Stomach smooth muscle (tissue), 2 donors: Measurements from ENCODE around the gene TRAF5.
"Not testable (repeated sequence)": the region's sequence is repeated elsewhere in the genome, so short reads cannot be mapped to it uniquely, and the experiment has no call there.

ENCODE experiments used
- H3K27ac ChIP-seq: one replicate; pipeline ENCODE4 v1.7.0; 2013; ENCODE audit warnings: mild to moderate bottlenecking, low read length, inconsistent platforms
- H3K27me3 ChIP-seq, 2 donors: one replicate each; pipeline ENCODE4 v1.7.0; 2013; ENCODE audit warnings: low read length in 2 of 2; ENCODE audit not compliant: insufficient read depth in 2 of 2, control insufficient read depth in 1 of 2
- H3K36me3 ChIP-seq, 2 donors: one replicate each; pipeline ENCODE4 v1.7.0; 2013; ENCODE audit warnings: low read length in 2 of 2; ENCODE audit not compliant: control insufficient read depth in 2 of 2, insufficient read depth in 2 of 2
- H3K4me1 ChIP-seq: one replicate; pipeline ENCODE4 v1.7.0; 2013; ENCODE audit warnings: low read length; ENCODE audit not compliant: control insufficient read depth, insufficient read depth
- H3K4me3 ChIP-seq, 2 donors: one replicate each; pipeline ENCODE4 v1.7.0; 2013; ENCODE audit warnings: low read length in 2 of 2
- H3K9ac ChIP-seq, 2 donors: one replicate each; pipeline ENCODE4 v1.7.0; 2013; ENCODE audit warnings: low read length in 2 of 2, mild to moderate bottlenecking in 1 of 2
- H3K9me3 ChIP-seq, 2 donors: one replicate each; pipeline ENCODE4 v1.7.0; 2013; ENCODE audit warnings: low read length in 2 of 2; ENCODE audit not compliant: control insufficient read depth in 2 of 2
- donor health status: healthy.
- donor health status: Pancreatic carcinoma.

TRAF5 gene

GRCh38 chr1:211309617-211310016 is 17.0 kb upstream of the TRAF5 start:
- Histone ChIP-seq H3K27me3 (no peaks in the 10 kb centered on the region), H3K4me1 (no peaks in the 10 kb centered on the region), H3K9me3 (no peaks in the 10 kb centered on the region), H3K4me3 (no peak overlapping the region), H3K27ac (no peak overlapping the region), H3K9ac (no peak overlapping the region), H3K36me3 (peaks cover 12 to 34% of the 10 kb centered on the region in 2 donors)

DNA sequence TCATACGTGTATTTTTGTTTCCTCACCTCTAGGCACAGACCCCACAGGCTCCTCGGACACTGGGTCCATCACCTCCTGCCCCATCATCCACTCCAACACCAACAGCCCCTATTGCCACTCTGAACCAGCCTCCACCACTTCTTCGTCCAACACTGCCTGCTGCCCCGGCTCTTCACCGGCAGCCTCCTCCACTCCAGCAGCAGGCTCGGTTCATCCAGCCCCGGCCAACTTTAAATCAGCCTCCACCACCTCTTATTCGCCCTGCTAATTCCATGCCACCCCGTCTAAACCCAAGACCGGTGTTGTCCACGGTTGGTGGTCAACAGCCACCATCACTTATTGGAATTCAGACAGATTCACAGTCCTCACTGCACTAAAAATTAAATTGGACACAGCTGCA is 13.2 kb upstream of the TRAF5 start:
- Histone ChIP-seq H3K9me3 (no peaks in the 10 kb centered on the region), H3K4me3 (no peak overlapping the region), H3K27me3 (no peaks in the 10 kb centered on the region), H3K4me1 (no peaks in the 10 kb centered on the region), H3K36me3 (peaks cover 12 to 46% of the 10 kb centered on the region in 2 donors), H3K27ac (no peak overlapping the region), H3K9ac (no peak overlapping the region)

DNA sequence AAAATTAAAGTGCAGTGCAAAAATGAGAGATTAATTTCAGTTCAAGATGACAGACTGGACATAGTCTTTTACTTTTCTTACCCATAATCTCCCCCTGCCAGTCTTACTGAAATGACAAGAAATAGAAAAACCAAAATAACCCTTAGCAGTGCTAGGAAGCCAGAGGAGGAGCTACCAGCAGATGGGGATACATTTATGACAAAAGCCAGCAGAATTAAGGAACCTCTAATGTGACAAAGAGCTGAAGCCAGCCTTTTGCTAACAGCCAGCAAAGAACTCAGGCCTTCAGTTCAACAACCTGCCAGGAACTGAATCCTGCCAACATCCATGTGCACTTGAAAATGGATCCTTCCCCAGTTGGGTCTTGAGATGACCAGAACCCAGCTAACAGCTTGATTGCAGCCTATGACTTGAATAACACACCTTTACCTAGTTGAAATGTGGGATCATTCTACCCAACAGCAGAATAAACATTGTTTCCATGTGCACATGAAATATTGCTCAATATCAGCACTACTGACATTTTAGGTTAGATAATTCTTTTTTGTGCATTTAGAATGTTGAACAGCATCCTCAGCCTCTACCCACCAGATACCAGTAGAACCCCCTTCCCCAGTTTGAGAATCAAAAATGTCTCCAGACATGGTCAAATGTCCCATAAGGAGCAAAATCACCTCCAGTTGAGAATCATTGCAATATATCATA is 7.9 kb upstream of the TRAF5 start:
- Histone ChIP-seq H3K27ac (no peak overlapping the region), H3K4me3 (no peak overlapping the region), H3K4me1 (no peaks in the 10 kb centered on the region), H3K9ac (no peak overlapping the region), H3K36me3 (peaks cover 6 to 18% of the 10 kb centered on the region in 2 donors), H3K27me3 (no peaks in the 10 kb centered on the region), H3K9me3 (no peaks in the 10 kb centered on the region)

GRCh38 chr1:211319892-211320291 is 6.7 kb upstream of the TRAF5 start:
- H3K9me3 ChIP-seq: no peaks in the 10 kb centered on the region
- H3K36me3 ChIP-seq: peaks cover 0 to 11% of the 10 kb centered on the region in 2 donors
- H3K4me1 ChIP-seq: no peaks in the 10 kb centered on the region
- H3K27me3 ChIP-seq: no peaks in the 10 kb centered on the region
- H3K27ac ChIP-seq: no peak overlapping the region
- no peak overlapping the region for H3K4me3 ChIP-seq
- H3K9ac ChIP-seq: no peak overlapping the region

- H3K4me1 ChIP-seq: peaks cover 5% of the 10 kb centered on the region
- no peak overlapping the region for H3K9ac ChIP-seq
- H3K27me3 ChIP-seq: no peaks in the 10 kb centered on the region
- peaks cover 0 to 3% of the 10 kb centered on the region in 2 donors for H3K36me3 ChIP-seq
- no peak overlapping the region for H3K27ac ChIP-seq
- H3K9me3 ChIP-seq: no peaks in the 10 kb centered on the region
- H3K4me3 ChIP-seq: no peak overlapping the region
These were observed 5.7 kb upstream of the TRAF5 start for GRCh38 chr1:211320980-211321379.

DNA sequence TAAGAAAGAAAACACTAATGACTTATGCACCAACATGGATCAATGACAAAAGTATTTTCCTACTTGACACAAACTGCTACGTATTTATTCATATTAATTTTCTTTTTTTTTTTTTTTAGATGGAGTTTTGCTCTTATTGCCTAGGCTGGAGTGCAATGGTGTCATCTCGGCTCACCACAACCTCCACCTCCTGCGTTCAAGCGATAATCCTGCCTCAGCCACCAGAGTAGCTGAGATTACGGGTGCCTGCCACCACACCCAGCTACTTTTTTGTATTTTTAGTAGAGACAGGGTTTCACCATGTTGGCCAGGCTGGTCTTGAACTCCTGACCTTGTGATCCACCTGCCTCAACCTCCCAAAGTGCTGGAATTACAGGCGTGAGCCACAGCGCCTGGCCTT is 5.0 kb upstream of the TRAF5 start:
- not testable (repeated sequence) for H3K4me3 ChIP-seq, H3K36me3 ChIP-seq, H3K27ac ChIP-seq, H3K27me3 ChIP-seq, H3K9ac ChIP-seq, H3K9me3 ChIP-seq, H3K4me1 ChIP-seq

GRCh38 chr1:211323156-211324063 is 3.2 kb upstream of the TRAF5 start:
- H3K4me1 ChIP-seq: peaks cover 20% of the 10 kb centered on the region
- H3K9me3 ChIP-seq: no peaks in the 10 kb centered on the region
- H3K9ac ChIP-seq: no peak overlapping the region

DNA sequence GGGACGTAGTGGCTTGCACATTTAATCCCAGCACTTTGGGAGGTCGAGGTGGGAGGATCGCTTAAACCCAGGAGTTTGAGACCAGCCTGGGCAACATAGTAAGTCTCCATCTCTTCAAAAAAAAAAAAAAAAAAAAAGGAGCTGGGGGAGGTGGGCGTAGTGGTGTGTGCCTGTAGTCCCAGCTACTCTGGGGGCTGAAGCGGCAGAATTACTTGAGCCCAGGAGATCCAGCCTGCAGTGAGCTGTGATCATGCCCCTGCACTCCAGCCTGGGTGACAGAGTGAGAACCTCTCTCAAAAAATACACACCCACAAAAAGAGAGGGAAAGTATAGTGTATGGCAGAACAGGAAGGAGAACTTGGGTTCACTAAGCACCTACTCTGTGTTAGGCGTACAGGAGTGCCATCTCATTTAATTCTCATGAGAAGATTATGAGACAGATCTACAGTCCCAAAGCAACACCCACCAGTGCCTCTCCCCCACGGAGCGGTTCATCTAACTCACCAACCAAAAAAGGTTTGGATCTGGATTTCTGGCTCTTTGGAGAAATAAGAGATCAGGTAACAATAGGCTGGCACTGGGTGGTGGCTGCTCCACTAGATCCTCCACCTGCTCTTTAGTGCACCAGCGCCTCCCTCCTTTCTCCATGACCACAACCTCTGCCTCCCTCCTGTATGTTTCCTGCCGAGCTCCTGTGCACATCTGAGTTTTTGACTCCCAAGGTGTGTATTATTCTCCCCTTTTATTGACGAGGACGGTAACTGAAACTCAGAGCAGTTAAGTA is 1.4 kb upstream of the TRAF5 start:
- Histone ChIP-seq H3K9me3 (no peaks in the 10 kb centered on the region), H3K9ac (no peak overlapping the region), H3K4me1 (peaks cover 36% of the 10 kb centered on the region), H3K36me3 (no peaks in the 10 kb centered on the region), H3K4me3 (no peak overlapping the region), H3K27ac (no peak overlapping the region), H3K27me3 (no peaks in the 10 kb centered on the region)

More at GRCh38 chr1:211323156-211324063, 3.2 kb upstream of the TRAF5 start:
- Histone ChIP-seq H3K36me3 (no peaks in the 10 kb centered on the region), H3K4me3 (no peak overlapping the region), H3K27ac (no peak overlapping the region), H3K27me3 (no peaks in the 10 kb centered on the region)

GRCh38 chr1:211326140-211326527 is 499 bp upstream of the TRAF5 start:
- Histone ChIP-seq H3K9ac (peak overlapping the region; percentile 43 to 80), H3K4me3 (peak overlapping the region; percentile 73 to 86)

DNA sequence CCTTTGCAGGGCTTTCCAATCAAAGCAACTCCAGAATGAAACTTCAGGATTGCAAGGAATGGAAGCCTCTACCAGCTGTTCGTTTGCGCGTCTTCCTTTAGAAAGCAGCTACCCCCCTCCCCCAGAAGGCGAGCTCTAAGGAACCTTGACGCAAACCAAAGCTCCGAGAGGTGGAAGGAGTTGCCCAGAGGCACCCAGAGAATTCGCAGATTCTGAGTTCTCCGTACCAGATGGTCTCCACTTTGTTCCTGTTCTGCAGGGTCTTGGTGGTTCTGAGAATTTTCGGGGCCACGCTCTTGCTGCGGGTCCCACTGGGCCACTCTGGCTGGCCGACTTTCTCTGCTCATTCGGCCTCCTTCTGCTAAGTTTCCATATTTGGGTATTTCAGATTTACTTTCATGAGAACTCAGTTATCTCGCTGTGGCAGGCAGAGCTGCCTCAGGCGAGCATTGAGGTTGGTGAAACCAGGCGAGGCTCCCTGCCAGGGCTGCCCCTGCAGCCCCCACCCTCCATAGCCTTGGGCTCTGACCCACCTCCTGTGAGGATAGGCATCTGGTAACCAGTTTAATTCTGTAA is 801 bp downstream of the TRAF5 start:
- no peaks in the 10 kb centered on the region for H3K27me3 ChIP-seq
- peak overlapping the region; percentile 65 to 76 for H3K9ac ChIP-seq
- H3K9me3 ChIP-seq: no peaks in the 10 kb centered on the region
- H3K4me1 ChIP-seq: peaks cover 50% of the 10 kb centered on the region
- H3K4me3 ChIP-seq: peak overlapping the region; percentile 85 to 86
- H3K27ac ChIP-seq: peak overlapping the region; percentile 75
- no peaks in the 10 kb centered on the region for H3K36me3 ChIP-seq

More at GRCh38 chr1:211326140-211326527, 499 bp upstream of the TRAF5 start:
- Histone ChIP-seq H3K27ac (peak overlapping the region; percentile 73), H3K9me3 (no peaks in the 10 kb centered on the region), H3K4me1 (peaks cover 42% of the 10 kb centered on the region), H3K36me3 (no peaks in the 10 kb centered on the region), H3K27me3 (no peaks in the 10 kb centered on the region)
